ENCODE results near the gene SLC38A4. TPM values are rescaled to one million over a fixed set of nuclear protein-coding genes. Genes with fewer than 3 reads are reported as not detected.
A peak's percentile ranks its signal among the peaks of the same experiment; 100 is the strongest.

SLC38A4 gene
- total RNA-seq, 4 donors from 2014 or later, result 1.0 to 2.3 (median 1.6) TPM

DNA sequence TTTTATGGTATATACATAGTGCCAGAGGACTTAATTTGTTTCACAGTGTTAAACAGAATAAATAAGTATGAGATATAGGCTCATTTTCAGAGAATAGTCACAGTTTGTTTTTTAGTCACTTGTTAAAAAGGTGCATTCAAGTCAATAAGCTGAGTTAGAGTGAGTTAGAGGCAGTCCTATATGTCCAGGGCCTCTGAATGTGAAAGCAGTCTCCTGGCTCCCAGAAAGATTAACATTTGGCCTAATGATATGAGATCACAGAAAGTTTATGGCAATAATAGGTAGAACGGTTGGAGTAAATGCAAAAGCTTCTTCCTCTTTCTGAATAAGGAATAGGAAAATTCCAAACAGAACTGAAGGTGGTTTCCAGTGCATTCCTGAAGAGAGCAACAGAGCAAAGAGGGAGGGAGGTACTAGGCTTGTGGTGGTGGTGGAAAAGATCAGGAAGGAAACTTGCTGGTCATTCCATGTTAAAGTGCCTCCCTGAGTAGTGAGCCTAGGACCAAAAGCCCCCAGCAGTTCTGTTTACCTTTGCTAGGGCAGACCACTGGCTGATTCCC is 54.4 kb downstream of the SLC38A4 start:
- 21% methylated on average over 1 of the region's 1 CpG for WGBS
- peak overlapping the region; percentile 14 for H3K27ac ChIP-seq
- DNase-seq (ENCODE audit: low spot score in 2 of 2), result no peak

DNA sequence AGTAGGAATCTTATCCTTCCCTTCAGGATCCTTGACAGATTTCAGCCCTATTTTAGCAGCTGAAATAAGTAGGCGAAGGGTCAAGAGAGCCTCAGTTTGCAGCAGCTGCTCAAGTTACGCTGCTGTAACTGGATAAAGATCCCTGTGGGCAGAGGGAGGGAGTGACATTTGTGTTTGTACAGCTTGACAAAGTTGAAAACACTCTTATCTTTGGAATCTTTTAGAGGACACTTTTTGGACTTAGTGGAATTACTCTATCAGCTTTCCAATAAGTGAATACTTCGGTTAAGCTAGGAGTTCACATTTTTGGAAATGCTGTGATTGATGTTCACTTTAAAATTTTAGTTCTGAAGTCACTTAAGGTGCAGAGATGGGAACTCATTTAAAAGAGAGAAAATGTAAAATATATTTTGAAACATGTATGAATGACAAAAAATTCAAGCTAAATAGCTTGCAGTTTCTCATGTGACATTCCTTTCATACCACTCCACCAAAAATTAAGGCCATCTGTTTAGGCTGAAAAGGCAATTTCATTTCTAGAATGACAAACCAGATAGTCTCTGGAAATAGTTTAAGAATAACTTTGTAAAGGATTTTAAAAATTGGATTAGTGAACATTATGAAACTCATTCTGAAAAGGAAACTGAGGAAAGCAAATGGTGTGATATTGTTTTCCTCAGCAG is 55.2 kb downstream of the SLC38A4 start:
- peaks cover 17% of the 10 kb centered on the region for H3K4me1 ChIP-seq
- H3K27ac ChIP-seq, result peak overlapping the region; percentile 18
- TF ChIP-seq CTCF (IDR thresholded peaks at IDR 0.05), result no peak
- TF ChIP-seq POLR2AphosphoS5 (IDR thresholded peaks at IDR 0.05), result no peak
- no peak for TF ChIP-seq EP300 (IDR thresholded peaks at IDR 0.05)
- TF ChIP-seq POLR2A (IDR thresholded peaks at IDR 0.05), result no peak
- no peaks in the 10 kb centered on the region for H3K27me3 ChIP-seq
- WGBS, result 60% methylated on average over 3 of the region's 3 CpGs
- no peaks in the 10 kb centered on the region for H3K36me3 ChIP-seq
- no peak for DNase-seq (ENCODE audit: low spot score in 2 of 2)
- no peak overlapping the region for H3K4me3 ChIP-seq
- H3K9me3 ChIP-seq, result no peaks in the 10 kb centered on the region

More for the DNA sequence above, 54.4 kb downstream of the SLC38A4 start:
- no peaks in the 10 kb centered on the region for H3K36me3 ChIP-seq
- no peaks in the 10 kb centered on the region for H3K9me3 ChIP-seq
- H3K4me3 ChIP-seq, result no peak overlapping the region
- TF ChIP-seq POLR2A (IDR thresholded peaks at IDR 0.05), result no peak
- TF ChIP-seq EP300 (IDR thresholded peaks at IDR 0.05), result no peak
- no peak for TF ChIP-seq POLR2AphosphoS5 (IDR thresholded peaks at IDR 0.05)
- TF ChIP-seq CTCF (IDR thresholded peaks at IDR 0.05), result no peak
- H3K4me1 ChIP-seq, result peaks cover 17% of the 10 kb centered on the region
- no peaks in the 10 kb centered on the region for H3K27me3 ChIP-seq

DNA sequence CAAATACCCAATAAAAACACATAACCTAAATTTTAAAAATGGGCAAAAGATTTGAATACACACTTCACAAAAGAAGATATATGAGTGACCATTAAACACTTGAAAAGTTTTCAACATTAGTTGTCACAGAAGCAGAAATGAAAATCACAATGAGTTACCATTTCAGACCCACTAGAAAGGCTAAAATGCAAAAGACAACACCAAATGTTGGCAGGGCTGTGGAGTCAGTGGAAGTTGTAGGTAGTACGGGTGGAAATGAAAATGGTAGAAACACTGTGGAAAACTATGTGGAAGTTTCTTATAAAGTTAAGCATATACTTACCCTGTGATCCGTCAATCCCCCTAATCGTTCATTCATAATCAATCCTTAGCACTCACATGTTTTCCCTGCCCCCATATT is 61.8 kb downstream of the SLC38A4 start:
- Histone ChIP-seq H3K9me3 (peaks cover 4% of the 10 kb centered on the region), H3K27me3 (no peaks in the 10 kb centered on the region), H3K36me3 (no peaks in the 10 kb centered on the region), H3K4me1 (no peaks in the 10 kb centered on the region), H3K27ac (no peak overlapping the region), H3K4me3 (no peak overlapping the region)
- TF ChIP-seq POLR2AphosphoS5 (IDR thresholded peaks at IDR 0.05) (no peak), POLR2A (IDR thresholded peaks at IDR 0.05) (no peak), EP300 (IDR thresholded peaks at IDR 0.05) (no peak), CTCF (IDR thresholded peaks at IDR 0.05) (no peak)
- WGBS, result 92% methylated on average over 3 of the region's 3 CpGs
- DNase-seq (ENCODE audit: low spot score in 2 of 2), result no peak

DNA sequence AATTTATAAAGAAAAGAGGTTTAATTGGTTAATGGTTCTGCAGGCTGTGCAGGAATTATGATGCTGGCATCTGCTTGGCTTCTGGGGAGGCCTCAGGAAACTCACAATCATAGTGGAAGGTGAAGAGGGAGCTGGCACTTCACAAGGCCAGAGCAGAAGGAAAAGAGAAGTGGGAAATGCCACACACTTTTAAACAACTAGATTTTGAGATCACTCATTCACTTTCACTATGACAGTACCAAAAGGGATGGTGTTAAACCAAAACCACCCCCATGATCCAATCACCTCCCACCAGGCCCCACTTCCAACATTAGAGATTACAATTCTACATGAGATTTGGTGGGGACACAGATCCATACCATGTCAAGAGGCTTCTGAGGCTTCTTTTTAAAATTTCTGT is 62.6 kb downstream of the SLC38A4 start:
- Histone ChIP-seq H3K9me3 (peaks cover 7% of the 10 kb centered on the region), H3K27ac (no peak overlapping the region), H3K4me3 (no peak overlapping the region), H3K36me3 (no peaks in the 10 kb centered on the region), H3K4me1 (no peaks in the 10 kb centered on the region), H3K27me3 (no peaks in the 10 kb centered on the region)
- DNase-seq (ENCODE audit: low spot score in 2 of 2), result no peak
- no peak for TF ChIP-seq POLR2A (IDR thresholded peaks at IDR 0.05)
- TF ChIP-seq EP300 (IDR thresholded peaks at IDR 0.05), result no peak
- no peak for TF ChIP-seq POLR2AphosphoS5 (IDR thresholded peaks at IDR 0.05)
- TF ChIP-seq CTCF (IDR thresholded peaks at IDR 0.05), result no peak

GRCh38 chr12:46754550-46754949 is 71.2 kb downstream of the SLC38A4 start:
- H3K27me3 ChIP-seq, result no peaks in the 10 kb centered on the region
- no peak overlapping the region for H3K4me3 ChIP-seq
- no peak for TF ChIP-seq POLR2AphosphoS5 (IDR thresholded peaks at IDR 0.05)
- TF ChIP-seq EP300 (IDR thresholded peaks at IDR 0.05), result no peak
- TF ChIP-seq CTCF (IDR thresholded peaks at IDR 0.05), result no peak
- TF ChIP-seq POLR2A (IDR thresholded peaks at IDR 0.05), result no peak
- no peaks in the 10 kb centered on the region for H3K36me3 ChIP-seq
- DNase-seq (ENCODE audit: low spot score in 2 of 2), result no peak
- H3K9me3 ChIP-seq, result peaks cover 7% of the 10 kb centered on the region
- WGBS, result 59% methylated on average over 3 of the region's 3 CpGs
- no peaks in the 10 kb centered on the region for H3K4me1 ChIP-seq
- no peak overlapping the region for H3K27ac ChIP-seq
